Activated CD4-positive, alpha-beta T cell treated with anti-CD3 and anti-CD28 coated beads for 1 hour (primary cell): Measurements from ENCODE around the gene CIDEC.

ENCODE experiments used
- DNase-seq: peaks from one replicate; pipeline ENCODE4 v3.0.0-alpha.2; 2020

CIDEC gene, protein sequence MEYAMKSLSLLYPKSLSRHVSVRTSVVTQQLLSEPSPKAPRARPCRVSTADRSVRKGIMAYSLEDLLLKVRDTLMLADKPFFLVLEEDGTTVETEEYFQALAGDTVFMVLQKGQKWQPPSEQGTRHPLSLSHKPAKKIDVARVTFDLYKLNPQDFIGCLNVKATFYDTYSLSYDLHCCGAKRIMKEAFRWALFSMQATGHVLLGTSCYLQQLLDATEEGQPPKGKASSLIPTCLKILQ

DNA sequence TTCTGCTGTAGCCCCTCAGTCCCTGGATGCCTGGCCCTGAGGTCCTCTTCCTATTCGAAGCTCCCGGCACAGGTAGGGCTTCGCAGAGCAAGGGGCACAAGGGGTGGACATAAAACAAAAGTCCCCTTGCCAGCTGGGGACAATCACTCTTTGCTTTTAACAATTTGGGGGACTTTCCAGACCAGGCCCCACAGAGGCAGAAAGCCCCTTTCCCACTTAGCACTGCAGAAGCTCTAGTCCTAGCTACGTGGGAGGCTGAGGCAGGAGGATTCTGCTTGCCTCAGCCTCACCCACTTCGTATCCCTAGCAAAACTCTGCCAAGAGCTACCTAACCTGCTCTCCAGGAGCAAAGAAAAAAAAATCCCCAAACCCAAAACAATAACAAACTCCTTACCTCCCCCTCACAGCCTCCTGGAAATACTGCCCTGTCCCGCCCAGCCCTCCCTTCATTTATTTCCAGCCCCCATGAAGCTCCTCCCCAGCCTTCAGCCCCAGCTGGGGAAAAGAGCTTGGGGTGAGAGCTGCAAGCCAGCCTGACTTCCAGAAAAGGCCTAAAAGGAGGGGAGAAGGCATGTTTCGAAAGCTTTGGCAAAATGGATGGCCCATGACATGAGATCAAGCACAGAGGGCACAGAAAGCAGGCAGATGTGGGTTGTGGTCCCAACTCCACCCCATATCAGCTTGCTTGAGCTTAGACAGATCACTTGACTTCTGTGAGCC lies at the start of gene CIDEC:
Gene CIDEC, minus strand, starts transcription at position 424 of the 720 bp plus-strand sequence. CDS start 1,767 bp downstream, outside the sequence.
- DNase-seq, result no peak

DNA sequence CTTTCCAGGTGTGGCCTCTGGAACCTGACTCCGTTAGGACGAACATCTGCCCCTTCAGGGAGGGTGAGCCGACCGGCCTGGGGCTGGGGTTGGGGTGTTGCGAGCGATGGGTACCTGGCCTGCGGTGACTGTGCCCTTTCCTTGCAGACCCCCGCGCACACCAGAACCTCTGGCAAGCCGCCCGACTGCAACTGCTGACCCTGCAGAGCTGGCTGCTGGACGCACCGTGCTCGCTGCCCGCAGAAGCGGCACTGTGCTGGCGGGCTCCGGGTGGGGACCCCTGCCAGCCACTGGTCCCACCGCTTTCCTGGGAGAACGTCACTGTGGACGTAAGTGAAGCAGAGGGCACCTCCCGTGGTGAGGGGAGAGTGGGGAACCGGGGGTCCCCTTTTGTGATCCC lies 48.1 kb upstream of the CIDEC start:
- DNase-seq, result no peak

DNA sequence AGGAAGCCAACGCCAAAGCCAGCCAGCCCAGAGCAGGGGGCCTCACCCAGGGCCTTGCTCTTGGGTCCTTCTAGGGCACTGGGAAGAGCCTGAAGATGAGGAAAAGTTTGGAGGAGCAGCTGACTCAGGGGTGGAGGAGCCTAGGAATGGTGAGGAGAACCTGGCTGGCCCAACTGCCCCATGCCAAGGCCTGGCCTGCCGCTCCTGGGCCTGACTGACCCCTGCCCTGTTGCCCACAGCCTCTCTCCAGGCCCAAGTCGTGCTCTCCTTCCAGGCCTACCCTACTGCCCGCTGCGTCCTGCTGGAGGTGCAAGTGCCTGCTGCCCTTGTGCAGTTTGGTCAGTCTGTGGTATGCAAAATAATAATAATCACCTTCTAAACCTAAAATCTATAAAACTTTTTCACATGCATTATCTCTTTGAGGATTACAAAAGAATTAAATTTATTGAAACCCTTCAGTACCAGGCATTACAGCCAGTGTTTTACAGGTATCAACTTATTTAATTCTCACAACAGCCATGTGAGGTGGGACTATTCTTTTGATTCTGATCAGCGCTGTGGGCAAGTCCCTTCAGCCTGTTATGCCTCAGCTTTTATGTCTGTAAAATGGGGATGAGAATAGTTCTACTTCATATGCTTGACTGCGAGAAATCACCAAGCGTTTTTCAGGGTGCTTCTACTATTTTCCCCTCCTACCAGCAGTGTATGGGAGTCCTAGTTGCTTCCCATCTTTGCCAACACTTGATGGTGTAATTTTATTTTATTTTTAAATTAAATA lies 38.4 kb upstream of the CIDEC start:
- no peak for DNase-seq

DNA sequence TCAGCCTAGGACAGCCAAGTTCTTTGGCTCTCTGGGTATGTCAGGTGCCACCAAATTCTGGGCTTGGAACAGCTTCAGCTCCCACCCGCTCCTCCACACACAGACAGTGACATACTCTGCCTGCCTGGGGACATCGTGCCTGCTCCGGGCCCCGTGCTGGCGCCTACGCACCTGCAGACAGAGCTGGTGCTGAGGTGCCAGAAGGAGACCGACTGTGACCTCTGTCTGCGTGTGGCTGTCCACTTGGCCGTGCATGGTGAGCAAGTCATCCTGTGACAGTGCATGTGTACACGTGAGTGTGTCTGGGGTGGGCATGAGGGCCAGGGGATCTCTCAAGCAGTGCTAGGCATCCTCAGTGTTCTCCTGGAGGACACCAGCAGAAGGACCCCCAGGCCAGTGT lies 37.8 kb upstream of the CIDEC start:
- no peak for DNase-seq

DNA sequence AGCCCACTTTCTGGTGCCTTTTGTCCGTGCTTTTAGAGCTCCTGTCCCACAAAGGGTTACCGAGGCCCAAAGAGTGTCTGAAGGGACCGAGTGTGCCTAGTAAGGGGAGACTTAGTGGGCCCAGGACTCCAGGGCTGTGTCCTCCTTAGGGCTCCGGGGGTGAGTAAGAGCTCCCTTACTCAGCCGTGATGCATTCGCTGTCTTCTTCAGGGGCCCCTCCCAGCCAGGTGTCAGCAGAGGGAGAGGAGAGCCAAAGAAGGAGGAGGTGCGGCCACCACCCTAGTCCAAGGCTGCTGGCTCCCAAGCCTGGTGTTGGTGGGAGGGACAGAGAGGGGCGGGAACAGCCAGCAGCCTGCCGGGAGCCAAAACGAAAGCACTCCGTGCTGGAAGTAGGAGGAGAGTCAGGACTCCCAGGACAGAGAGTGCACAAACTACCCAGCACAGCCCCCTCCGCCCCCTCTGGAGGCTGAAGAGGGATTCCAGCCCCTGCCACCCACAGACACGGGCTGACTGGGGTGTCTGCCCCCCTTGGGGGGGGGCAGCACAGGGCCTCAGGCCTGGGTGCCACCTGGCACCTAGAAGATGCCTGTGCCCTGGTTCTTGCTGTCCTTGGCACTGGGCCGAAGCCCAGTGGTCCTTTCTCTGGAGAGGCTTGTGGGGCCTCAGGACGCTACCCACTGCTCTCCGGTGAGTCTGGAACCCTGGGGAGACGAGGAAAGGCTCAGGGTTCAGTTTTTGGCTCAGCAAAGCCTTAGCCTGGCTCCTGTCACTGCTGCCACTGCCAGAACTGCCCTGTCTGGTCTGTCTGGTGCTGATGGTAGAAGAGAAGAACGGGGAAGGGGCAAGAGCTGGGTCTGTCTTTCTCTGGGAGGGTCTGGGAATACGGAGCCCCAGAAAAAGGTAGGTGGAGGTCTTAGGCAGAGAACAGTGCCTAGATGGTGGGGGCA lies 37.0 kb upstream of the CIDEC start, which contains the start of gene IL17RC:
Gene IL17RC, plus strand, starts transcription at position 365 of the 947 bp plus-strand sequence. Its CDS starts 218 bp downstream, at position 583.
- DNase-seq, result no peak

DNA sequence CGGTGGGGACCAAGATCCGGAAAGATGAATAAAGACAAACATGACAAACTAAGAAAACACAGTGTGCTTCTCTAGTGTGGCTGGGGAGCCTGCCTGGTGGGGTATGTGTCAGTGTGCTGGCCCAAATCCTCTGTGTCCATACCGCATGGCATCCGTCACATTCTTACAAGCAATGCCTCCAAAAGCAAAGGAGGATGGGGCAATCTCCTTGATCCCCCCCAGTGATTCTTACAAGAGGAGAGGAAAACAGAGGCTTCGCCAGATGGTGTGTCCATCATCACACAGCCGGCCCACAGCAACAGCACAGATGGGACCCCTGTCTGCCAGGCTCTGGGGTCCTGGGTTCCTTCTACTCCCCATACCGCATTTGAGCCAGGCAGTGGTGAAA lies 36.3 kb upstream of the CIDEC start:
- no peak for DNase-seq

DNA sequence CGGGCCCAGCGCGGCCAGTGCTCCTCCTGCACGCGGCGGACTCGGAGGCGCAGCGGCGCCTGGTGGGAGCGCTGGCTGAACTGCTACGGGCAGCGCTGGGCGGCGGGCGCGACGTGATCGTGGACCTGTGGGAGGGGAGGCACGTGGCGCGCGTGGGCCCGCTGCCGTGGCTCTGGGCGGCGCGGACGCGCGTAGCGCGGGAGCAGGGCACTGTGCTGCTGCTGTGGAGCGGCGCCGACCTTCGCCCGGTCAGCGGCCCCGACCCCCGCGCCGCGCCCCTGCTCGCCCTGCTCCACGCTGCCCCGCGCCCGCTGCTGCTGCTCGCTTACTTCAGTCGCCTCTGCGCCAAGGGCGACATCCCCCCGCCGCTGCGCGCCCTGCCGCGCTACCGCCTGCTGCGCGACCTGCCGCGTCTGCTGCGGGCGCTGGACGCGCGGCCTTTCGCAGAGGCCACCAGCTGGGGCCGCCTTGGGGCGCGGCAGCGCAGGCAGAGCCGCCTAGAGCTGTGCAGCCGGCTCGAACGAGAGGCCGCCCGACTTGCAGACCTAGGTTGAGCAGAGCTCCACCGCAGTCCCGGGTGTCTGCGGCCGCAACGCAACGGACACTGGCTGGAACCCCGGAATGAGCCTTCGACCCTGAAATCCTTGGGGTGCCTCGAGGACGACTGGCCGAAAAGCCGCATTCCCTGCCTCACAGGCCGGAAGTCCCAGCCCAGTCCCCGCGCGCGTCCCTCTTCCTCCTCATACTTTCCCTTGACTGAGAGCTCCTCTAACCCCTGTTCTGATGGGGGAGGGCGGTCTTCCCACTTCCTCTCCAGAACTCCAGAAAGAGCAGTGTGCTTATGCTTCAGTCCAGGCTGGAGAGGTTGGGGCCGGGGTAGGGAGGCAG lies 35.4 kb upstream of the CIDEC start:
- DNase-seq, result no peak

DNA sequence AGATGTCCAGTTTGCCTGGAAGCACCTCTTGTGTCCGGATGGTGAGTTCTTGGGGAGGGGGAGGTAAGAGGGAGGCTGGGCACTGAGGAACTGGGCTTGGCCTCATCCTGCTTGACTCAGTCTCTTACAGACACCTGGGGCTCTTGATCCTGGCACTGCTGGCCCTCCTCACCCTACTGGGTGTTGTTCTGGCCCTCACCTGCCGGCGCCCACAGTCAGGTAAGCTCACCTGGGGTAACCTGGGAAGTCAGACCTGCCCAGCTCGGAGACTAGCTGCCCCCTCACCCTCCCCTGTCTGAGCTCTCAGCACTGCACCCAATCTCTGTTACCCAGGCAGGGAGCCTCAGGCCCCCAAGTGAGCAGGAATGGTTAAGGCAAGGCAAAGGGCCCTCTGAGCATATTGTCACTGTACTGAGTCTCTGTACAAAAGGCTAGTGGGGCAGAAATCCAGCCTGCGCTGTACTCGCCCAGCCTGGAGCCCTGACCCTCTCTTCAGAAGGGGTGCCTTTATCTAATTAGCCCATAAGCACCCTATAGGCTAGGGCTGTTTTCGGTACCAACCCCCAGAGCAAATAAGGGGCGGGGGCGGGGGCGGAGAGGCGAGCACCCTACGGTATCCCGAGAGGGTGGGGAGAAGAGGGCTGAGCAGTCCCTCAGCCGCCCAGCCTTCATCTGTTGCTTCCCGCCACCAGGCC lies 34.7 kb upstream of the CIDEC start:
- DNase-seq, result no peak

DNA sequence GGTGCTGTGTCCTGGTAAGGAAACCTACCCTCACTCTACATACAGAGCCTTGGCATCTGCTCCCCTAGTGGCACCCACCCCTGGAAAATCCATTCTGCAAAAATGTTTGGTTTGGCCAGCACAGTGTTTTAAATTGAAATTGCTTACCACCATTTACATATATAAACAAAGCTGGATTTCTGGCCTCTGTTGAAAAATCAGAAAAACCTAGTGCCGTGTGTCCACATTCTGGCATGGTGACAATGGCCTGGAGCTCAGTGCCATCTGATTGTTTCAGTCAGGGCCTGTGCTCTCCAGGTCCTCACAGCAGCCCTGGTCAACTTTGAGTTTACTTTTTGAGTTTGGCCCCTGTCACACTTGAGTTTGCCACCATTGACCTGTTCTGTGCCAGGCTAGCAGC lies 34.0 kb upstream of the CIDEC start:
- no peak for DNase-seq

DNA sequence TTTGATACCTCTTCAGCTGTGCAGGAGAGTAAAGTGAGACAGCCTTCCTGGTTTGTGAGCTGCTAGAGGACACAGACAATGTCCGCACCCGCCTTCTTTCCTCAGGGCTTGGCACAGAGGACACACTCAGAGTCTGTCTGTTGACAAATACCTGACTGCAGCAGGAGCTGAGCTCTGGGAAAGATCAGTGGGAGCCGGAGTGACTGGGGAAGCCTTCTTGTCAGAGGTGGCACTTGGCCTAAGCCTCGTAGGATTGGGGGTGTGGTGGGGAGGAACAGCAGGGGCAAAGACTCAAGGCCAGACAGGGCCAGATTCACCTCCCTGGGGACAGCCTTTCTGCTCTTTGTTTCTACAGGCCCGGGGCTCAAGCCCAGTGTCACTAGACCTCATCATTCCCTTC lies 33.5 kb upstream of the CIDEC start:
- no peak for DNase-seq

DNA sequence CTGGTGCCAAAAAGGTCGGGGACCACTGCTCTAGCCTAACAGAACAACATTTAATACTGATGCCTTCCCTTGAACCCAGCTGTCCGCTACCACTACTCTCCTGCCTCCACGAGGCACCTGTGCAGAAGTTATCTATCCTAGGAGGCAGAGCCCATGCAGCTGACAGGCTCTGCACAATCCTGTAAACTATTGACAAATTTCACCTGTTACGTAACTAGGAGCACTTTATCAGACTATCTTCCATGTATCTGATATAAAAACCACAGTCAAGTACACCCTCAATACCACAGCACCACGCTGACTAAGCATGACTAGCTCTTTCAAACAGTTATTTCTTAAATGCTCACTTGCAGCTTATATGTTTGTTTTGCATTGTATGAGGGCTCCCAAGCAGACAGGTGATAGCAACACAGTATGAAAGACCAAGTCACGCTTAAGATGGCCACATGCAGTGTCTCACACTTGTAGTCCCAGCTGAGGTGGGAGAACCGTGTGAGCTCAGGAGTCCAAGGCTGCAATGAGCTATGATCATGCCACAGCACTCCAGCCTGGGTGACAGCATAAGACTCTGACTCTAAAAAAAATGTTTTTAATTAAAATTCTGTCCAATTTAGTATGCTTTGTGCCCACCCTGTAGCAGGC lies 32.4 kb upstream of the CIDEC start:
- DNase-seq, result no peak

DNA sequence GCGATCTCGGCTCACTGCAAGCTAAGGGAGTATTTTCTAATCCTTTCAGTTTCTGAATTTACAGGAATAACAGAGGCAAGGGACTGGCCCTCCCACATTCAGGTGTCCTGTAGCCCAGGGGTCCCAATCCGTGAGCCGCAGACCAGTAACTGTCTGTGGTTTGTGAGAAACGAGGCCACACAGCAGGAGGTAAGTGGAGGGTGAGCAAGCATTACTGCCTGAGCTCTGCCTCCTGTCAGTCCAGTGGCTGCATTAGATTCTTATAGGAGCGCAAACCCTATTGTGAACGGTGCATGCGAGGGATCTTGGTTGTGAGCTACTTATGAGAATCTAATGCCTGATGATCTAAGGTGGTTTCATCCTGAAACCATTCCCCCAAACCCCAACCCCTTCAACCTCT lies 31.8 kb upstream of the CIDEC start:
- no peak for DNase-seq

DNA sequence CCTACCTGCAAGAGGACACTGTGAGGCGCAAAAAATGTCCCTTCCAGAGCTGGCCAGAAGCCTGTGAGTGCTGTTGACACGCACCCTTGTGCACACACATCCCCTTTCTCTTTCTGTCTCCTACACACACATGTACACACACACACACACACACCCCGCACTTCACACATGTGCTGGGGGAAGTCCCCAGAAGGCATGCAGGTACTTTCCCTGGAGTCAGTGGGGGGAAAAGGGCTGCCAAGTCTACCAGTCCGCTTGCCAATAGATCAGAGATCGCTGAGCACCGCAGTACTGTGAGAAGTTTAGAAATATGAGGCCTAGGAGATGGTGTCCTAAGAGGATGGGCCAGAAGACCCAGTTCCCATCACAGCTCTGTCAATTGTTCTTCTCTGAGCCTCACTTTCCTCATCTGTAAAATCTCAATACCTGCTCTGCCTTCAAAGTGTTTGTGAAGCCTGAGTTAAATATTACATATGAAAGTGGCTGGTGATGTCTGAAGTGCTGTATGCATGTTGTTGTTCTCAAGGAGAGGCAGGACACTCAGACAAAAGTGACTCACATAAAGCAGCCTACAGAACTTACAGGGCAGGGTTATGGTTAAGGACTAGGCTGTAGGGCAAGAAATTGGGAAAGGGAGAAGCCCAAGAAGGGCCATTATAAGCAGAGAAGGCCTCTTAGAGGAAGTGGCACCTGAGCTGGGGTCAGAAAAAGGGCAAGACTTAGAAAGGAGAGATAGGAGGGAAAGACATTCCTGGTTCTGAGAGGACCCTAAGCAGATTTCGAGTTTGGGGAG lies 29.4 kb upstream of the CIDEC start:
- DNase-seq, result no peak

DNA sequence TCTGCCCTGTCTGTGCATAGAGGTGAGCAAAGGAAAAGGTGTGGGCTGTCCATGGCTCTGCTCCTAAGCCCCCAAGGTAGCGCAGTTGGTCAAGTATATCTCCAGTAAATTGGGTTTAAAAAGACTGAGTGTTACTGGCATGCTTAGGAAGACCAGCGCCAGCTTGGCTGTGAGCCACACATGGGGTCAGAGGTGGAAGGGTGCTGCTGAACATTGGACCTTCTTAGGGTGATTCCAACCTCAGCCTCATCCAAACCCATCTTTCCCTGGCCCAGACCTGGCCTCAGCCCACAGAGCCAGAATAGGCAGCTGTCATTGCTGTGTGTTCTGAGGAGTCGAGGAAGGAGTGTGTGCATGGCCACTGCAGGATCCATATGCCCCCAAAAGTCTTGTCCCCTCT lies 28.2 kb upstream of the CIDEC start:
- no peak for DNase-seq

DNA sequence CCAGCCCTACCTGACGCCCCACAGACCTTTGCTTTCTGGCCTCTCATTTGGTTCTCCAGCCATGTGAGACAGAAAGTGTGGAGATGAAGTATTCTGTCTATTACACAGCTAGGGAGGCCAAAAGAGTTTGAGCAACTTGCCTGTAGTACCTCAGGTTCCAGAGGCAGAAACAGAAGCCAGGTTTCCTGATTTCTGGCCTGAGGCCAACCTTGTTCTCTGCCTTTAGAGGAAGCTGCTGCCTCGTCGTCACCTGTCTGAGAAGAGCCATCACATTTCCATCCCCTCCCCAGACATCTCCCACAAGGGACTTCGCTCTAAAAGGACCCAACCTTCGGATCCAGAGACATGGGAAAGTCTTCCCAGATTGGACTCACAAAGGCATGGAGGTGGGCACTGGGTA lies 26.4 kb upstream of the CIDEC start:
- no peak for DNase-seq

DNA sequence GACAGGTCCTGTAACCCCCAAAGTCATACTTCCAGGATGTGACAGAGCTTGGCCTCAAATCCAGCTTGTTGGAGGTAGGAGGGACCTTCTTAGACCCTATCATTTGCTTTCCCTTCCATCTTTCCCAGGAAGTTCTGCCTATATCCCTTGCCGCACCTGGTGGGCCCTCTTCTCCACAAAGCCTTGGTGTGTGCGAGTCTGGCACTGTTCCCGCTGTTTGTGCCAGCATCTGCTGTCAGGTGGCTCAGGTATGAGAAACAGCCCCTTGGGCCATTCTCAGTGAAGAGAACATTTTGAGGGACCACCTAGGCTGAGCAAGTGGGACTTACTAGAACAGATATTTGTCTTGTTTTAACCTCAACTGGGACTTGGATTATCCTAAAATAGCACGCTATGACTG lies 23.9 kb upstream of the CIDEC start:
- DNase-seq, result no peak

DNA sequence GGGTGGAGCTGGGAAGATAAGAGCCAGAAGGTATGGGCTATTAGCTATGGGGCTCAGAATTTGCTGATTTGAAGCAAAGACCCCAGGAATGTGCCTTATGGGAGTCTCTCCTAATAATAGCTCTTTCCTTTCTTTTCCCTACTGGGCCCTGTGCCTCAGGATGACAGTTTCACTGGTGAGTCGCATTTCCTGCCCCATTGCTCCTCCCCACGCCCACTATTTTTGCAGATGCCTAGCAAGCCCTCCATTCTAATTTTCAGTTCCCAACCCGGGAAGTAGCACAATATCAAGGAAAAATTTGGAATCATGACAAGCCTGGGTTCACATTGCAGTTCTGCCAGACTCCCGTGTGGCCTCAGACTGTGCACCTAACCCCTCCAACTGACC lies 23.2 kb upstream of the CIDEC start:
- no peak for DNase-seq

DNA sequence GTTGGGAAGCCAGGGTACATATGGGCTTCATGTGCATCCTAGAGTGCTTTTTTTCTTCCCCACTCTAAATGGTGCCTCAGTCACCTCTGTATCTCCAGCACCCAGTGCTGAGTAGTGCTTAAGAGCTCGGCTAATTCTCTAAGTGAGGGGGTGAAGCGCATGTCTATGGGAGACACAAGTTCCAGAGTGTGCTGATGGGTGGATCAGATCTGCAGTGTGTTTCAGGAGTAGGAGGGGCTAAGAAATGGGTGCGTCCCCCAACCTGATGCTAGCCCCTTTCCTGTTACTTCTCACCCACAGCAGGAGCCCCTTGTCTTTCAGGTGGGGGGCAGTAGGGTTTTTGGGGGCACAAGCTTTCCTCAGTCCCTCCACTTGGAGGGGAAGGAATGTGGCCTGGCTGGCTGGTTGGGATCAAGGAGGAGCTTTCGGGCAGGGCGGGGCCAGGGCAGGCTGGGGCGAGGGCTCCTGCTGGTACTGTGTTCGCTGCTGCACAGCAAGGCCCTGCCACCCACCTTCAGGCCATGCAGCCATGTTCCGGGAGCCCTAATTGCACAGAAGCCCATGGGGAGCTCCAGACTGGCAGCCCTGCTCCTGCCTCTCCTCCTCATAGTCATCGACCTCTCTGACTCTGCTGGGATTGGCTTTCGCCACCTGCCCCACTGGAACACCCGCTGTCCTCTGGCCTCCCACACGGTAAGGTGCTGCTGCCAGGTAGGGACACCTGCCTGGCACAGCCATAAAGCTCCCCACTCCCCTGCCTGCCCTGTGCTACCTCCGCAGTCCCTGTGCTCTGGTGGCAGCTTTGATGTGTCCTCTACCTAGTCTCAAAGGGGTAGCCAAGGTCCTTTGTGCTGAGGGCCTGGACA lies 22.6 kb upstream of the CIDEC start, which contains the start of gene IL17RE:
Gene IL17RE, plus strand, starts transcription at position 477 of the 866 bp plus-strand sequence. Its CDS starts 85 bp downstream, at position 562.
- no peak for DNase-seq
